GM10248 (cell line): ENCODE results near the gene LRRC32.

Source experiments
- CTCF ChIA-PET: fragments of 300-600 bp; sonication (Branson Sonifier 250); formaldehyde crosslinking; extraction: SDS; loops from one replicate; lab custom pipeline; 2021; ENCODE audit warnings: antibody characterized with exemption; lab: Yijun Ruan, JAX
- POLR2A ChIA-PET: fragments of 350-650 bp; sonication (Branson Sonifier 250); formaldehyde crosslinking; extraction: SDS; loops from one replicate; lab custom pipeline; 2020; ENCODE audit warnings: antibody characterized with exemption; lab: Yijun Ruan, JAX
- DNase-seq: peaks from one replicate; pipeline ENCODE4 v3.0.0; 2012; ENCODE audit errors: extremely low spot score
- TF ChIP-seq, protein P1 (sequence below): IDR thresholded peaks from 2 replicates; pipeline ENCODE4 v1.5.1; 2012; ENCODE audit warnings: mild to moderate bottlenecking, low read depth; ENCODE audit errors: extremely low read depth, missing control alignments, control extremely low read depth

The LRRC32 gene

DNA sequence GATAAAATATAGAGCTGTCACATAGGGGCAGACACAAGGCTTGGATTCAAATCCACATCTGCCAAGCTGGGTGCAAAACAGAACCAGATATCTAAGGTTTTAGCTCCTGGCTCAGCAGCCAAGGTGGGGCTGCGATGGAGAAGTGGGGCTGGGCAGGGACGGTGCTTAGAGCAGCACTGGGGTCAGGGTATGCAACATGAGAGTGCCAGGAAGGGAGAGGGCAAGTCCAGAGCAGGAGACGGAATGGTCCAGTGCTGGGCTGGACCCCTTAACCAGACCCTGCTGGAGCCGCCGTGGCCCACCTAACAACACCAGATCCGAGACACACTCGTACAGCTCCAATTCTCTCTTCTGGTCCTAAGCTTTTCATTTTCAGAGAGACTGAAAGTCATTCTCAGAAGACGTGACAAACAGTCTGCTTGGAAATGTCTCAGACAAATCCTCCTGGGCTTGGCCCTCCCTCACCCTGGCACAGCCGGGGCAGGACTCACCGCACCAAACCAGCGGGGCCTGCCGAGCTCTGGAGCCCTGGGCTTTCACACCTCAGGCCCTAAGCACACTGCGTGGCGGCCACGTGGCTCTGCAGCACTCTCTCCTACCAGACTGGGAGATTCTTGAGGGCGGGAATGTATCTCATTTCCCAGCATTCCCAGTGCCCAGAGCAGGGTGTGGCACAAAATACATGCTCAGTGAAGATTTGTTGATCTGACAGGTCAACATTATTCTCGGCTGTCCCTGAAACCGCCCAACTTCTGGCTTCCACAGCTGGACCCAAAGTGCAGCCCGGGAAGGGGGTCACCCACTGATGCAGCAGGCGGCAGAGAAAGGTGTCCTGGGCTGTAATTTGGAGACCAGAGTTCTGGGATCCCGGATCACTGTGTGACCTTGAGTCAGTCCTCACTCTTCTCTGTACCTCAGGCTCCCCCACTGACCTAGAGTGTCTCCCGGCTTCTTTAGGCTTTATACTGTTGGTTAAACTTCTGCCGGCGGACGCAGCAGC, 11.6 kb downstream of the LRRC32 start:
- CTCF ChIA-PET, result interaction anchor here (0.7 to 1.1 kb wide), 3 partner anchors 9 to 63 kb away, joined by 3 read pairs; no protein-coding TSS in a partner anchor
- TF ChIP-seq, protein P1, sequence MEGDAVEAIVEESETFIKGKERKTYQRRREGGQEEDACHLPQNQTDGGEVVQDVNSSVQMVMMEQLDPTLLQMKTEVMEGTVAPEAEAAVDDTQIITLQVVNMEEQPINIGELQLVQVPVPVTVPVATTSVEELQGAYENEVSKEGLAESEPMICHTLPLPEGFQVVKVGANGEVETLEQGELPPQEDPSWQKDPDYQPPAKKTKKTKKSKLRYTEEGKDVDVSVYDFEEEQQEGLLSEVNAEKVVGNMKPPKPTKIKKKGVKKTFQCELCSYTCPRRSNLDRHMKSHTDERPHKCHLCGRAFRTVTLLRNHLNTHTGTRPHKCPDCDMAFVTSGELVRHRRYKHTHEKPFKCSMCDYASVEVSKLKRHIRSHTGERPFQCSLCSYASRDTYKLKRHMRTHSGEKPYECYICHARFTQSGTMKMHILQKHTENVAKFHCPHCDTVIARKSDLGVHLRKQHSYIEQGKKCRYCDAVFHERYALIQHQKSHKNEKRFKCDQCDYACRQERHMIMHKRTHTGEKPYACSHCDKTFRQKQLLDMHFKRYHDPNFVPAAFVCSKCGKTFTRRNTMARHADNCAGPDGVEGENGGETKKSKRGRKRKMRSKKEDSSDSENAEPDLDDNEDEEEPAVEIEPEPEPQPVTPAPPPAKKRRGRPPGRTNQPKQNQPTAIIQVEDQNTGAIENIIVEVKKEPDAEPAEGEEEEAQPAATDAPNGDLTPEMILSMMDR, result no peak
- POLR2A ChIA-PET, result no interaction called here

DNA sequence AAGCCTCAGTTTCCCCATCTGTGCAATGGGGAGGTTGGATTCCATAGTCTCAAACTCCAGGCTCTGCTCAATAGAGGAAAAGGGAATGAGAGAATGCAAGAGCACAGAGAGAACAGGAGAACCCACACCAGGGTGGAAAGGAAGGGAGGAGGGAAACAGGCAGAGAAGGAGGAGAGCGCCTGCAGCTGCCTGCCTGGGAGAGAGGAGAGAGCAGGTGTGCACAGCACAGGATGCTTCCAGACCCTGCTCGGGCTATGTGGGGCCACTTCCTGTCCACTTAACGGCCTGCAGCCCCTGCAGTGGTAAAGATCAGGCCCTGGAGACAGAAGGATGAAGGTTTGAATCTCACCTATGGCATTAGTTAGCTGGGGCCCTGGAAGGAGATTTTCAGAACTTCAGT, 12.3 kb downstream of the LRRC32 start:
- CTCF ChIA-PET, result interaction anchor here (0.7 to 1.1 kb wide), 2 partner anchors 9 to 29 kb away, joined by 3 read pairs; no protein-coding TSS in a partner anchor
- DNase-seq, result no peak
- POLR2A ChIA-PET, result no interaction called here
- TF ChIP-seq, protein P1, result no peak

More for the DNA sequence above, 11.6 kb downstream of the LRRC32 start:
- no peak for DNase-seq

DNA sequence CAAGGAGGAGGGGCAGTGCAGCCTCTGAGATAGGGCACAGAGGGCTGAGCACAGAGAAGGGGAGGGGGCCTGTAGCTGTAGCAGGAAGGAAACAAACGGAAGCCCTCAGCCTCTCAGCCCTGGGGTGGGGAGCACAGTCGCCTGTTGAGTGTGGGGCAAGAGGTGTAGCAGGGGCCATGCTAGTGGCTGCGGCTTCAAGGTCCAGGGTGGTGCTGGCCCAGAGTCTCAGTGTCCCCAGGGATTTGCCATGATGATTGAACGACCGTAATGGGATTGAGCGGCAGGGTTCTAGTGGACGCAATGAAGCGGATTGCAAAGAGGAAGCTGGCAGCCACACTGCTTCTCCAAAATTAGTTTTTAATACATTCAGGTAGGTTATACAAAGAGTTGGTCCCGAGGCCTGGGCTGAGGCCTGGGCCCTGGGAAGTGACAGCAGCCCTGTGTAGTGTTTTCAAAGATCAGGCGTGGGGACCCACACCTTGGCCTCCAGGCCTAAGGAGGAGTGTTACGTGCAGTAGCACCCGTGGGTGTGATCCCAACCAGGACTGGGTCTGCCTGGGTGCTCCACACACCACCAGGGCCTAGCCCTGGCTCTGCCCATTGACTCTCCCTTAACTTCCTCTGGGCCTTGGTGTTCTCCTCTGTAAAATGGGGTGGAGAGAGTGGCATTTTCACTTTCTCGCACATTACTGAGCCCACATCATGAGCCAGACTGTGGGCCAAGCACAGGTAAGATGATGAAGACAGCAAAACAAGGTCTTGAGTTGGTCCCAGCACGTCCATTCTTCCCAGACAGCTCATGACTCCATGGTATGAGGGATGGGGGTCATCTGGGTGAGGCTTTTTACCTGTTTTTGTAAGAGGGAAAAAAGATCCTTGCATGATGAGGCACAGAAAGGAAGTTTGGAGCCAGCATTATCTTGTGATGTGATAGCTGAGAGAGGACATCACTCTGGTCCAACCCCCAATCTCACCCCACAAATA, 13.1 kb downstream of the LRRC32 start:
- POLR2A ChIA-PET, result no interaction called here

DNA sequence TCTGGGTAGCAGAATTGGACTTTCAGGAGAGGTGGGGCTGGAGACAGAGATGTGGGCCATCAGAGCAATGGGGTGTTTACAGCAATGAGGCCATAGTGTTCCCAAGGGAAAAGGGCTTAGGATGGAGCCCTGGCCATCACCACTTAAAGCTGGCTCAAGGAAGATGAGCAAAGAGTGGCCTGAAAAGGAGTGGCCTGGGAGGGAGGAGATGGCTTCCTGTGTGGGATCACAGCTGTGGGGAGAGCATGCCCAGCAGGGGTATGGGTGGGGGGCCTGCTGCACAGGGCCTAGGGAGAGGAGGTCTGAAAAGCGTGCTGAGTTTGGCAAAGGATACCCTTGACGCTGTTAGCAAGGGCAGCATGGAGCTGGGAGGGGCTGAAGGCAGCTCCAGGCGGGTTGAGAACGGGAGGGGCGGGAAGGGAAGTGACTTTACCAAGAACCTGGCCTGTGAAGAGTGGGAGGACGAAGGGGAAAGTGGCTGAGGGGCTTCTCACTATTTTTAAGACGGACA, 13.9 kb downstream of the LRRC32 start:
- TF ChIP-seq, protein P1, result no peak
- POLR2A ChIA-PET, result no interaction called here
- peak; percentile 20 for DNase-seq
- CTCF ChIA-PET, result interaction anchor here (1.0 to 3.0 kb wide), 2 partner anchors 13 to 23 kb away, joined by 3 to 8 read pairs; no protein-coding TSS in a partner anchor

More for the DNA sequence above, 13.1 kb downstream of the LRRC32 start:
- CTCF ChIA-PET, result interaction anchor here (1.0 to 3.0 kb wide), 3 partner anchors 12 to 28 kb away, joined by 3 to 8 read pairs (median 3); no protein-coding TSS in a partner anchor
- DNase-seq, result no peak
- TF ChIP-seq, protein P1, result no peak

DNA sequence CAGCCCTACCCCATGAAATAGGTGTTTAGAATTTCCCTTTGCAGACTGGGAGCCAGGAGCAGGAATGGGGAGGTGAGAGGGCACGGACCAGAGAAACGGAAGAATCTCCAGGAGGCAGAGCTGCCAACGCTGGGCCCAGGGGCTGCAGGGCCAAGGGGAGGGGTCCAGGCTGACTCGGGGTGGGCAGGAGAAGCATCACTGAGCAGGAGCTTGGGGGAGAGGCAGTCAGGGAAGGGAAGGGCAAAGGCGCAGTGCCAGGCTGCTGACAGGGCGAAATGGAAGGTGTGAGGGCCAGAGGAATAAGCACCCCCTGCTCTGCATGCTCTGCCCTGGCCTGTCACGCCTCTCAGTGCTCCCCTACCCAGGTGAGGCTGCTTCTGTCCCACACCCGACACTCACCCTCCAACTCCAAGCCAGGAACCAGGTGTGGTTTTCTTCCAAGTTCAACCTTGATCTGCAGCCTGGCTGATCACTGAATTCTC, 14.5 kb downstream of the LRRC32 start:
- peak; percentile 16 for DNase-seq
- POLR2A ChIA-PET, result no interaction called here
- TF ChIP-seq, protein P1, result no peak
- CTCF ChIA-PET, result interaction anchor here (1.0 to 3.0 kb wide), 2 partner anchors 13 to 24 kb away, joined by 3 to 8 read pairs; no protein-coding TSS in a partner anchor
